Activated CD4-positive, CD25-positive, alpha-beta regulatory T cell treated with anti-CD3 and anti-CD28 coated beads, Interleukin-2, amount 50 U/mL, for 24 hours (primary cell): Measurements from ENCODE around the gene PPL.
"Not testable (repeated sequence)": the region's sequence is repeated elsewhere in the genome, so short reads cannot be mapped to it uniquely, and the experiment has no call there.

ENCODE experiments used
- ATAC-seq, 2 donors: fragments of 150-1000 bp; cut with Tn5 transposase; one replicate each; pipeline ENCODE4 v1.10.0; 2021; ENCODE audit warnings: mild to moderate bottlenecking in 1 of 2, moderate library complexity in 1 of 2

The PPL gene

GRCh38 chr16:4958510-4959438, 21.8 kb upstream of the PPL start:
- no peak for ATAC-seq

GRCh38 chr16:4957720-4958509, 21.0 kb upstream of the PPL start, which contains the start of gene SEC14L5:
Gene SEC14L5 (plus strand): TSS chr16:4958330. CDS start chr16:4959324, 994 bp downstream.
- ATAC-seq: peak; percentile 78

- no peak for ATAC-seq
These were observed 20.4 kb upstream of the PPL start for GRCh38 chr16:4957420-4957719.

GRCh38 chr16:4954714-4955113, 17.8 kb upstream of the PPL start:
- ATAC-seq: no peak

GRCh38 chr16:4951583-4951982, 14.6 kb upstream of the PPL start:
- not testable (repeated sequence) for ATAC-seq

- no peak for ATAC-seq
These were observed 13.0 kb upstream of the PPL start for GRCh38 chr16:4949986-4950385.

GRCh38 chr16:4948903-4949766, 12.2 kb upstream of the PPL start:
- ATAC-seq: no peak

- ATAC-seq: no peak
These were observed 11.0 kb upstream of the PPL start for GRCh38 chr16:4947722-4948503.

GRCh38 chr16:4946917-4947316, 10.0 kb upstream of the PPL start:
- no peak for ATAC-seq

- ATAC-seq: no peak
These were observed 8.9 kb upstream of the PPL start for GRCh38 chr16:4945560-4946502.

- ATAC-seq: no peak
These were observed 7.7 kb upstream of the PPL start for GRCh38 chr16:4944333-4945281.

GRCh38 chr16:4942481-4942880, 5.5 kb upstream of the PPL start:
- no peak for ATAC-seq

- no peak for ATAC-seq
These were observed 3.8 kb upstream of the PPL start for GRCh38 chr16:4940719-4941118.

- no peak for ATAC-seq
These were observed 1.7 kb upstream of the PPL start for GRCh38 chr16:4938683-4939030.

- ATAC-seq: no peak
These were observed 1.1 kb upstream of the PPL start for GRCh38 chr16:4937782-4938682.

- ATAC-seq: no peak
These were observed 562 bp downstream of the PPL start for GRCh38 chr16:4936181-4936990.

GRCh38 chr16:4935241-4935855, 1.6 kb downstream of the PPL start:
- ATAC-seq: no peak
